HEK293 (cell line): Measurements from ENCODE around the gene RGS7BP.
A peak's percentile ranks its signal among the peaks of the same experiment; 100 is the strongest.

ENCODE experiments used
- CTCF ChIA-PET: fragments of 350-600 bp; formaldehyde crosslinking; extraction: SDS; loops from one replicate; lab custom pipeline; 2021; ENCODE audit warnings: antibody characterized with exemption; lab: Yijun Ruan, JAX
- POLR2A ChIA-PET: fragments of 300-600 bp; formaldehyde crosslinking; extraction: SDS; loops from one replicate; lab custom pipeline; 2020; ENCODE audit warnings: antibody characterized with exemption, inconsistent platforms; lab: Yijun Ruan, JAX
- H3K27ac ChIP-seq: fragments of 200-500 bp; sonication (Bioruptor generic); 2 replicates; pipeline ENCODE4 v1.5.1; 2014; ENCODE audit warnings: low read depth, low read length, control low read depth, inconsistent platforms; ENCODE audit errors: extremely low read depth
- H3K36me3 ChIP-seq, 2 experiments: fragments of 200-500 bp in 1 of 2; sonication (Bioruptor generic) in 1 of 2; 1 replicate in 1 of 2; 2 replicates in 1 of 2; pipeline ENCODE4 v1.5.1; 2014 to 2017; ENCODE audit warnings: inconsistent platforms in 2 of 2, low read length in 2 of 2; ENCODE audit not compliant: control insufficient read depth in 2 of 2, insufficient read depth in 1 of 2
- H3K4me1 ChIP-seq: fragments of 200-500 bp; sonication (Bioruptor generic); 2 replicates; pipeline ENCODE4 v1.5.1; 2014; ENCODE audit warnings: mild to moderate bottlenecking, low read length, inconsistent platforms; ENCODE audit not compliant: control insufficient read depth, insufficient read depth
- H3K4me3 ChIP-seq: 2 replicates; pipeline ENCODE4 v1.5.1; 2011; ENCODE audit warnings: low read depth, mild to moderate bottlenecking, control low read depth, low read length, moderate library complexity
- H3K9me3 ChIP-seq: fragments of 200-500 bp; sonication (Bioruptor generic); 2 replicates; pipeline ENCODE4 v1.5.1; 2014; ENCODE audit warnings: low read depth, low read length, inconsistent platforms; ENCODE audit not compliant: control insufficient read depth, insufficient read depth
- OSR2 ChIP-seq: fragments of 450-650 bp; formaldehyde crosslinking; IDR thresholded peaks from 2 replicates; pipeline ENCODE4 v1.5.1; 2016; ENCODE audit warnings: missing biosample characterization, missing genetic modification characterization
- SP2 ChIP-seq: fragments of 450-650 bp; formaldehyde crosslinking; IDR thresholded peaks from 2 replicates; pipeline ENCODE4 v1.5.1; 2016; ENCODE audit warnings: missing biosample characterization, missing genetic modification characterization
- ZBTB26 ChIP-seq: fragments of 450-650 bp; formaldehyde crosslinking; optimal IDR thresholded peaks from 2 replicates; pipeline ENCODE3; 2016; ENCODE audit warnings: missing biosample characterization, mild to moderate bottlenecking, missing genetic modification characterization
- ZIC2 ChIP-seq: fragments of 450-650 bp; formaldehyde crosslinking; IDR thresholded peaks from 2 replicates; pipeline ENCODE4 v1.5.1; 2016; ENCODE audit warnings: missing biosample characterization, missing genetic modification characterization
- ZNF112 ChIP-seq: fragments of 450-650 bp; formaldehyde crosslinking; IDR thresholded peaks from 2 replicates; pipeline ENCODE4 v1.5.0; 2017; ENCODE audit warnings: missing biosample characterization, missing genetic modification characterization
- ZNF169 ChIP-seq: fragments of 450-650 bp; formaldehyde crosslinking; IDR thresholded peaks from 2 replicates; pipeline ENCODE4 v1.5.1; 2016; ENCODE audit warnings: missing biosample characterization, missing genetic modification characterization
- ZNF202 ChIP-seq: fragments of 450-650 bp; formaldehyde crosslinking; IDR thresholded peaks from 2 replicates; pipeline ENCODE4 v1.5.1; 2016; ENCODE audit warnings: missing biosample characterization, missing genetic modification characterization, borderline replicate concordance
- ZNF211 ChIP-seq: fragments of 450-650 bp; formaldehyde crosslinking; IDR thresholded peaks from 2 replicates; pipeline ENCODE4 v1.5.1; 2016; ENCODE audit warnings: low read depth, missing biosample characterization, missing genetic modification characterization
- ZNF398 ChIP-seq: fragments of 450-650 bp; formaldehyde crosslinking; IDR thresholded peaks from 2 replicates; pipeline ENCODE4 v1.5.1; 2017; ENCODE audit warnings: missing biosample characterization, missing genetic modification characterization
- ZNF423 ChIP-seq: fragments of 450-650 bp; formaldehyde crosslinking; IDR thresholded peaks from 2 replicates; pipeline ENCODE4 v1.5.1; 2016; ENCODE audit warnings: missing biosample characterization, missing genetic modification characterization
- ZNF510 ChIP-seq: fragments of 450-650 bp; formaldehyde crosslinking; IDR thresholded peaks from 2 replicates; pipeline ENCODE4 v1.5.1; 2018; ENCODE audit warnings: mild to moderate bottlenecking, missing genetic modification characterization, missing biosample characterization; ENCODE audit not compliant: insufficient replicate concordance
- ZNF843 ChIP-seq: fragments of 450-650 bp; formaldehyde crosslinking; IDR thresholded peaks from 2 replicates; pipeline ENCODE4 v1.5.1; 2016; ENCODE audit warnings: missing biosample characterization, missing genetic modification characterization
- ZXDB ChIP-seq: fragments of 450-650 bp; formaldehyde crosslinking; IDR thresholded peaks from 2 replicates; pipeline ENCODE4 v1.5.1; 2016; ENCODE audit warnings: missing biosample characterization, missing genetic modification characterization
- TF ChIP-seq, protein P1 (sequence below): fragments of 450-650 bp; formaldehyde crosslinking; IDR thresholded peaks from 2 replicates; pipeline ENCODE4 v1.5.1; 2016; ENCODE audit warnings: missing biosample characterization, missing genetic modification characterization
- TF ChIP-seq, protein P2 (sequence below): fragments of 450-650 bp; formaldehyde crosslinking; IDR thresholded peaks from 2 replicates; pipeline ENCODE4 v1.5.1; 2016; ENCODE audit warnings: missing biosample characterization, missing genetic modification characterization
- TF ChIP-seq, protein P3 (sequence below): fragments of 450-650 bp; formaldehyde crosslinking; IDR thresholded peaks from 2 replicates; pipeline ENCODE4 v1.5.1; 2016; ENCODE audit warnings: missing biosample characterization, missing genetic modification characterization
- TF ChIP-seq, protein P4 (sequence below): fragments of 450-650 bp; formaldehyde crosslinking; IDR thresholded peaks from 2 replicates; pipeline ENCODE4 v1.5.1; 2016; ENCODE audit warnings: missing biosample characterization, missing genetic modification characterization
- TF ChIP-seq, protein P5 (sequence below): fragments of 450-650 bp; formaldehyde crosslinking; IDR thresholded peaks from 2 replicates; pipeline ENCODE4 v1.5.1; 2016; ENCODE audit warnings: missing biosample characterization, missing genetic modification characterization, borderline replicate concordance

RGS7BP gene

DNA sequence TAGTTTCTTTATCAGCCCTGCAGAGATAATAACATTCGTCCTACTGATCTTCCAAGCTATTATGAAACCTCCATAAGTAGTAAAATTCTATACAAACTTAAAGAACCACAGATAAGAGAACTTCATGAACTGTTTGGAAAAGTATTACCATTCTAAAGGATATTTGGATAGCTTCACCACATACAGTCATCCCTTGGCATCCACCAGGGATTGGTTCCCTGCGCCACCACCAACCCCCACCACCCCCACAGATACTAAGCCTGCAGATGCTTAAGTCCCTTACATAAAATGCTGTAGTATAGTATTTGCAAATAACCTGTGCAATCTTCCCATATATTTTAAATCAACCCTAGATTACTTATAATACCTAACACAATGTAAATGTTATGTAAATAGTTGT is 123.1 kb downstream of the RGS7BP start:
- TF ChIP-seq, protein P1, sequence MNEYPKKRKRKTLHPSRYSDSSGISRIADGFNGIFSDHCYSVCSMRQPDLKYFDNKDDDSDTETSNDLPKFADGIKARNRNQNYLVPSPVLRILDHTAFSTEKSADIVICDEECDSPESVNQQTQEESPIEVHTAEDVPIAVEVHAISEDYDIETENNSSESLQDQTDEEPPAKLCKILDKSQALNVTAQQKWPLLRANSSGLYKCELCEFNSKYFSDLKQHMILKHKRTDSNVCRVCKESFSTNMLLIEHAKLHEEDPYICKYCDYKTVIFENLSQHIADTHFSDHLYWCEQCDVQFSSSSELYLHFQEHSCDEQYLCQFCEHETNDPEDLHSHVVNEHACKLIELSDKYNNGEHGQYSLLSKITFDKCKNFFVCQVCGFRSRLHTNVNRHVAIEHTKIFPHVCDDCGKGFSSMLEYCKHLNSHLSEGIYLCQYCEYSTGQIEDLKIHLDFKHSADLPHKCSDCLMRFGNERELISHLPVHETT (tag by site-specific recombination) = no peak
- TF ChIP-seq ZNF510 (tag by site-specific recombination) (no peak), SP2 (tag by site-specific recombination) (no peak)
- CTCF ChIA-PET = interaction anchor here (0.8 kb wide), 2 partner anchors 16 to 155 kb away, joined by 3 to 4 read pairs; no protein-coding TSS in a partner anchor
- POLR2A ChIA-PET = no interaction called here

GRCh38 chr5:64629841-64630240 is 124.0 kb downstream of the RGS7BP start:
- TF ChIP-seq, protein P2, sequence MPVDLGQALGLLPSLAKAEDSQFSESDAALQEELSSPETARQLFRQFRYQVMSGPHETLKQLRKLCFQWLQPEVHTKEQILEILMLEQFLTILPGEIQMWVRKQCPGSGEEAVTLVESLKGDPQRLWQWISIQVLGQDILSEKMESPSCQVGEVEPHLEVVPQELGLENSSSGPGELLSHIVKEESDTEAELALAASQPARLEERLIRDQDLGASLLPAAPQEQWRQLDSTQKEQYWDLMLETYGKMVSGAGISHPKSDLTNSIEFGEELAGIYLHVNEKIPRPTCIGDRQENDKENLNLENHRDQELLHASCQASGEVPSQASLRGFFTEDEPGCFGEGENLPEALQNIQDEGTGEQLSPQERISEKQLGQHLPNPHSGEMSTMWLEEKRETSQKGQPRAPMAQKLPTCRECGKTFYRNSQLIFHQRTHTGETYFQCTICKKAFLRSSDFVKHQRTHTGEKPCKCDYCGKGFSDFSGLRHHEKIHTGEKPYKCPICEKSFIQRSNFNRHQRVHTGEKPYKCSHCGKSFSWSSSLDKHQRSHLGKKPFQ (tag by site-specific recombination) = no peak
- peak; percentile 24; the same call in 1 of the 2 replicates for TF ChIP-seq ZIC2 (tag by site-specific recombination)
- ChIA-PET POLR2A (no interaction called here), CTCF (interaction anchor here (0.5 to 3.1 kb wide), 4 partner anchors 17 to 711 kb away, joined by 3 to 18 read pairs (median 4); no protein-coding TSS in a partner anchor)
- Histone ChIP-seq H3K4me3 (no peak overlapping the region), H3K4me1 (peaks cover 6% of the 10 kb centered on the region), H3K36me3 (no peaks in the 10 kb centered on the region), H3K9me3 (no peaks in the 10 kb centered on the region), H3K27ac (no peak overlapping the region)

More for the DNA sequence above, 123.1 kb downstream of the RGS7BP start:
- Histone ChIP-seq H3K27ac (no peak overlapping the region), H3K36me3 (no peaks in the 10 kb centered on the region), H3K9me3 (no peaks in the 10 kb centered on the region), H3K4me3 (no peak overlapping the region), H3K4me1 (peaks cover 6% of the 10 kb centered on the region)

- no peak overlapping the region for H3K27ac ChIP-seq
- no peaks in the 10 kb centered on the region for H3K36me3 ChIP-seq
- CTCF ChIA-PET = interaction anchor here (0.5 to 3.1 kb wide), 5 partner anchors 12 to 484 kb away, joined by 3 to 18 read pairs (median 4); no protein-coding TSS in a partner anchor
- no peaks in the 10 kb centered on the region for H3K9me3 ChIP-seq
- H3K4me1 ChIP-seq = peaks cover 6% of the 10 kb centered on the region
- POLR2A ChIA-PET = no interaction called here
- no peak overlapping the region for H3K4me3 ChIP-seq
- TF ChIP-seq ZNF211 (no peak), ZNF202 (tag by site-specific recombination) (no peak), SP2 (tag by site-specific recombination) (peak; percentile 16; the same call in 1 of the 2 replicates), ZNF398 (tag by site-specific recombination) (no peak), ZNF423 (tag by site-specific recombination) (no peak), ZNF843 (peak; percentile 59; the same call in 1 of the 2 replicates), ZXDB (tag by site-specific recombination) (0 out of 2 replicates have a peak, but pooled peaks have one; percentile 31), ZNF112 (tag by site-specific recombination) (no peak), ZBTB26 (no peak), OSR2 (peak; percentile 97), ZNF169 (tag by site-specific recombination) (no peak)
- TF ChIP-seq, protein P3, sequence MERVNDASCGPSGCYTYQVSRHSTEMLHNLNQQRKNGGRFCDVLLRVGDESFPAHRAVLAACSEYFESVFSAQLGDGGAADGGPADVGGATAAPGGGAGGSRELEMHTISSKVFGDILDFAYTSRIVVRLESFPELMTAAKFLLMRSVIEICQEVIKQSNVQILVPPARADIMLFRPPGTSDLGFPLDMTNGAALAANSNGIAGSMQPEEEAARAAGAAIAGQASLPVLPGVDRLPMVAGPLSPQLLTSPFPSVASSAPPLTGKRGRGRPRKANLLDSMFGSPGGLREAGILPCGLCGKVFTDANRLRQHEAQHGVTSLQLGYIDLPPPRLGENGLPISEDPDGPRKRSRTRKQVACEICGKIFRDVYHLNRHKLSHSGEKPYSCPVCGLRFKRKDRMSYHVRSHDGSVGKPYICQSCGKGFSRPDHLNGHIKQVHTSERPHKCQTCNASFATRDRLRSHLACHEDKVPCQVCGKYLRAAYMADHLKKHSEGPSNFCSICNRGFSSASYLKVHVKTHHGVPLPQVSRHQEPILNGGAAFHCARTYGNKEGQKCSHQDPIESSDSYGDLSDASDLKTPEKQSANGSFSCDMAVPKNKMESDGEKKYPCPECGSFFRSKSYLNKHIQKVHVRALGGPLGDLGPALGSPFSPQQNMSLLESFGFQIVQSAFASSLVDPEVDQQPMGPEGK (tag by site-specific recombination) = 0 out of 2 replicates have a peak, but pooled peaks have one; percentile 37
- TF ChIP-seq, protein P4, sequence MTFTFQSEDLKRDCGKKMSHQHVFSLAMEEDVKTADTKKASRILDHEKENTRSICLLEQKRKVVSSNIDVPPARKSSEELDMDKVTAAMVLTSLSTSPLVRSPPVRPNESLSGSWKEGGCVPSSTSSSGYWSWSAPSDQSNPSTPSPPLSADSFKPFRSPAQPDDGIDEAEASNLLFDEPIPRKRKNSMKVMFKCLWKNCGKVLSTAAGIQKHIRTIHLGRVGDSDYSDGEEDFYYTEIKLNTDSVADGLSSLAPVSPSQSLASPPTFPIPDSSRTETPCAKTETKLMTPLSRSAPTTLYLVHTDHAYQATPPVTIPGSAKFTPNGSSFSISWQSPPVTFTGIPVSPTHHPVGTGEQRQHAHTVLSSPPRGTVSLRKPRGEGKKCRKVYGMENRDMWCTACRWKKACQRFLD (tag by site-specific recombination) = no peak
- TF ChIP-seq, protein P5, sequence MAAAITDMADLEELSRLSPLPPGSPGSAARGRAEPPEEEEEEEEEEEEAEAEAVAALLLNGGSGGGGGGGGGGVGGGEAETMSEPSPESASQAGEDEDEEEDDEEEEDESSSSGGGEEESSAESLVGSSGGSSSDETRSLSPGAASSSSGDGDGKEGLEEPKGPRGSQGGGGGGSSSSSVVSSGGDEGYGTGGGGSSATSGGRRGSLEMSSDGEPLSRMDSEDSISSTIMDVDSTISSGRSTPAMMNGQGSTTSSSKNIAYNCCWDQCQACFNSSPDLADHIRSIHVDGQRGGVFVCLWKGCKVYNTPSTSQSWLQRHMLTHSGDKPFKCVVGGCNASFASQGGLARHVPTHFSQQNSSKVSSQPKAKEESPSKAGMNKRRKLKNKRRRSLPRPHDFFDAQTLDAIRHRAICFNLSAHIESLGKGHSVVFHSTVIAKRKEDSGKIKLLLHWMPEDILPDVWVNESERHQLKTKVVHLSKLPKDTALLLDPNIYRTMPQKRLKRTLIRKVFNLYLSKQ = no peak
Measured at GRCh38 chr5:64632251-64632650, 126.4 kb downstream of the RGS7BP start.
